ENCODE data around the gene NPHP4.

- TF ChIP-seq CTCF (IDR thresholded peaks at IDR 0.05) (no peak), POLR2A (IDR thresholded peaks at IDR 0.05) (no peak)
These were observed 163.8 kb downstream of the NPHP4 start for GRCh38 chr1:5828308-5828935.
